ENCODE measurements around the gene ESF1.

ESF1 gene

DNA sequence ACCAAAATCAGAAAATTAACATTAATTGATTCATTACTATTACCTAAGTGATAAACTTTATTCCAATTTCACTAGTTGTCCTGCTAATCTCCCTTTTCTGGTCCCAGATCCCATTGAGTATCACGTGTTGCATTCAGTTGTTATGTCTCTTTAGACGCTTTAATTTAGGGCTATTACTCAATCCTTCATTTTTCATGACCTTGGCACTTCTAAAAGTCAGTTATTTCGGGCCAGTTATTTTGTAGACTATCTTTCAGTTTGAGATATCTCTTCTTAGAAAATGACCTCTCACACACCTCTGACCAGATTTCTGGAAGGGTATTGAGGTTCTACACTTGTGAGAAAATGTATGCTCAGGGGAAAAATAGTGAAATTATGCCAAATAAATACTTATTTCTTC lies 112.0 kb downstream of the ESF1 start:
- no peak for DNase-seq

DNA sequence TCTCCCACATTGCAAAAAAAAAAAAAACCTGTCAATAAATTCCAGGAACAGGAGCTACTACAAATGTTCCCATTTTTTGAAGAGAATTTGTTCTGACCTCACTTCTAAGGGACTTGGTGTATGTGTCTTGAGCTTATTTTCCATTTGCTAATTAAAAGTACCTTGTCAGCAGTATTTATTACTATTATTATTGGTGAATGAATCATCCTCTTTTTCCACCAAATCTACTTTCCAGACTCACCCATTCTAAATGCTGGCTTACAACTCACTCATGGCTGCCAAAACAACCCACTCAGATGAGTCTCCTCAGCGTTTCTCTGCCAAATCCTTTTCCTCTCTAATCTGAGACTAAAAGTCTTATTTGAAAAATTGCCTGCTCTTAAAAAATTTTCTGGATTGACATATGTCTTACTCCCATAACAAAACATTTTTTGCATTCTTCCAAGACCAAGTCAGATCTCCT lies 112.8 kb downstream of the ESF1 start:
- DNase-seq, result no peak

DNA sequence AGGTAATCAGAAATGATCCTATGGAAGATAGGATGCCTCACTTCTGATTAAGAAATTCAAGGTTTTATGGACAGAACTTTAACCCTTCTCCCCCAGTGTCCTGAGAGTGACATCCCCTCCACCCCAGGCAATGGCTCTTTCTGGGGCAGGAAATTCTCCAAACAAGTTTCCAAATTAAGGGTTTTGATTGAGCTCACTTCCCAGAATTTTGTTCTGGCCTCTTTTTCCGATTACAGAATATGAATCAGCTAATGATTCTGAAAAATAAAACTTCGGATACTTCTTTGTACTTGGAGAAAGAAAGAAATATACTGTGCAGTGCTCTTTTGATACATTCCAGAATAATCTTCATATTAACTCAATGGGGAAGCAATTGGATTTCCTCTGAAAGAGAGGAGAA lies 113.2 kb downstream of the ESF1 start:
- no peak for DNase-seq

DNA sequence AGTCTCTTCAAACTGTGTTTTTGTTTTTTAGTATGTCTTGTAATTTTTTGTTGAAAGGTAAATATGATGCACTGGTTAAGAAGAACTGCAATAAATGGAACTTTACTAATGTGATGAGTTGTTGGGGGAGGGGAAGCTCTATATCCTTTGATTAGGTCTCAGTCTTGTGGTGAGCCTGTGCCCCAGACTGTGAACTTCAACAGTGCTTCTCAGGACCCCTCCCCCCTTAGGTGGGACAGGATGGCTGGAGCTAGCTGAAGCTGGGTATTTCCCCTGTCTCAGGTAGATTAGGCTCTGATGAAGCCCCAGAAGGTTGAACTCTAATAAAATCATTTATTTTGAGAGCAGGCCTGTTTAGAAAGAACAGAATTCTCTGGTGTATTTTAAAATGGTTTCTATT lies 114.6 kb downstream of the ESF1 start:
- no peak for DNase-seq

DNA sequence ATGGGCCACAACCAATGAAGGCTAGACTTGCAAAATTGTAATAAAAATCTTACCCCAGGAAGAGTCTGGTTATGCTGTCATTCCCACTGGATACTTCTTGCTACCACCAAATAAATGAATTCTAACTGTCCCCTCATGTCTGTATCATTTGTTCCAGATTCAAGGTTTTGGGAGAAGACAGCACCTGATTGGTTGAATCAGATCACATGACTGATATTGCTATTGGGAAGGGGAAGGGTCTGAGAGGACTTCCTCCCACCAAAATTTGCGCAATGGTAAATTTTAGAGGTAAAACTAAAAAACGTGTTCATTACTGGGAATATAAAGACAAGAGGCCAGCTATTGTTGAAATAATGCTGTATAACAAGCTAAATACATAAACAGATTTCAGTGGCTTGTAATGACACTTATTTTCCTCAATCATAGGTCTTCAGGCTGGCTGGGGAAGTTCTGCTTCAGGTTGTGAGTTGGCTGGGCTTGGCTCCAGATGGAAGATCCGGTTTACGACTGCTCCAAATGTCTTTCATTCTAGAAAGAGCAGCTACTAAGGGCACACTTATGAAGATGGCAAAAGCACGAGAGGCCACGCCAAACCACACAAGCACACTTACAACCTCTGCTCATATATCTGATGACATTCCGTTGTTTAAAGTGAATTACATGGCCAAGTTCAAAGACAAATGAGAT lies 118.9 kb downstream of the ESF1 start:
- DNase-seq, result no peak

All from activated naive CD4-positive, alpha-beta T cell (primary cell).